Upper lobe of left lung (tissue), 4 donors: ENCODE results near the gene PRSS3.
"Not testable (repeated sequence)": the region's sequence is repeated elsewhere in the genome, so short reads cannot be mapped to it uniquely, and the experiment has no call there.

Experiments used
- EP300 ChIP-seq, 4 donors: sonication (generic); formaldehyde crosslinking; IDR thresholded peaks; one replicate each; pipeline ENCODE4 v1.5.1; 2017; ENCODE audit warnings: antibody characterized with exemption in 4 of 4, control low read depth in 2 of 4
- POLR2AphosphoS5 ChIP-seq, 2 donors: sonication (generic); formaldehyde crosslinking; IDR thresholded peaks; one replicate each; pipeline ENCODE4 v1.5.1; 2017; ENCODE audit warnings: antibody characterized with exemption in 2 of 2
- TF ChIP-seq, protein P1 (sequence below), 6 experiments: fragments of 450-650 bp in 4 of 6; fragments of 200-600 bp in 2 of 6; sonication (generic) in 2 of 6; IDR thresholded peaks; one replicate each; pipeline ENCODE4 v1.5.1; 2016 to 2019; ENCODE audit warnings: antibody characterized with exemption in 6 of 6

DNA sequence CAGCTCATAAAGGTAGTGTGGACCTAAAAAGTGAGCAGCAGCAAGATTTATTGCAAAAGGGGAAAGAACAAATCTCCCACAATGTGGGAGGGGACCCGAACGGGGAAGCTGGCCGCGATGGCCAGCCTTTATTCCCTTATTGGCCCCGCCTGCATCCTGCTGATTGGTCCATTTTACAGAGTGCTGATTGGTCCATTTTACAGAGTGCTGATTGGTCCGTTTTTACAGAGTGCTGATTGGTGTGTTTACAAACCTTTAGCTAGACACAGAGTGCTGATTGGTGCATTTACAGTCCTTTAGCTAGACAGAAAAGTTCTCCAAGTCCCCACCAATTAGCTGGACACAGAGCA, 46.1 kb upstream of the PRSS3 start:
- TF ChIP-seq, protein P1, sequence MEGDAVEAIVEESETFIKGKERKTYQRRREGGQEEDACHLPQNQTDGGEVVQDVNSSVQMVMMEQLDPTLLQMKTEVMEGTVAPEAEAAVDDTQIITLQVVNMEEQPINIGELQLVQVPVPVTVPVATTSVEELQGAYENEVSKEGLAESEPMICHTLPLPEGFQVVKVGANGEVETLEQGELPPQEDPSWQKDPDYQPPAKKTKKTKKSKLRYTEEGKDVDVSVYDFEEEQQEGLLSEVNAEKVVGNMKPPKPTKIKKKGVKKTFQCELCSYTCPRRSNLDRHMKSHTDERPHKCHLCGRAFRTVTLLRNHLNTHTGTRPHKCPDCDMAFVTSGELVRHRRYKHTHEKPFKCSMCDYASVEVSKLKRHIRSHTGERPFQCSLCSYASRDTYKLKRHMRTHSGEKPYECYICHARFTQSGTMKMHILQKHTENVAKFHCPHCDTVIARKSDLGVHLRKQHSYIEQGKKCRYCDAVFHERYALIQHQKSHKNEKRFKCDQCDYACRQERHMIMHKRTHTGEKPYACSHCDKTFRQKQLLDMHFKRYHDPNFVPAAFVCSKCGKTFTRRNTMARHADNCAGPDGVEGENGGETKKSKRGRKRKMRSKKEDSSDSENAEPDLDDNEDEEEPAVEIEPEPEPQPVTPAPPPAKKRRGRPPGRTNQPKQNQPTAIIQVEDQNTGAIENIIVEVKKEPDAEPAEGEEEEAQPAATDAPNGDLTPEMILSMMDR (IDR thresholded peaks at IDR 0.05) = not testable (repeated sequence)
- not testable (repeated sequence) for TF ChIP-seq EP300, POLR2AphosphoS5 (IDR thresholded peaks at IDR 0.05)
